ENCODE data around the gene CD3G. TPM values are rescaled to one million over a fixed set of nuclear protein-coding genes. Genes with fewer than 3 reads are reported as not detected.
A peak's percentile ranks its signal among the peaks of the same experiment; 100 is the strongest.

Gene CD3G
- total RNA-seq, 1 donor from 2014 or later = not detected

GRCh38 chr11:118373871-118374270 lies 29.7 kb downstream of the CD3G start:
- TF ChIP-seq CTCF (IDR thresholded peaks at IDR 0.05; ENCODE audit: unreplicated experiment) = no peak
- Mint-ChIP-seq H3K9me3 (ENCODE audit: unreplicated experiment) (no peaks in the 10 kb centered on the region), H3K27ac (ENCODE audit: unreplicated experiment) (no peak overlapping the region), H3K27me3 (ENCODE audit: unreplicated experiment) (no peaks in the 10 kb centered on the region), H3K36me3 (ENCODE audit: low read depth, unreplicated experiment) (peaks cover 42% of the 10 kb centered on the region), H3K4me3 (ENCODE audit: unreplicated experiment) (peak overlapping the region; percentile 51), H3K4me1 (ENCODE audit: unreplicated experiment) (no peaks in the 10 kb centered on the region)
- DNase-seq (ENCODE audit: low spot score) = no peak

DNA sequence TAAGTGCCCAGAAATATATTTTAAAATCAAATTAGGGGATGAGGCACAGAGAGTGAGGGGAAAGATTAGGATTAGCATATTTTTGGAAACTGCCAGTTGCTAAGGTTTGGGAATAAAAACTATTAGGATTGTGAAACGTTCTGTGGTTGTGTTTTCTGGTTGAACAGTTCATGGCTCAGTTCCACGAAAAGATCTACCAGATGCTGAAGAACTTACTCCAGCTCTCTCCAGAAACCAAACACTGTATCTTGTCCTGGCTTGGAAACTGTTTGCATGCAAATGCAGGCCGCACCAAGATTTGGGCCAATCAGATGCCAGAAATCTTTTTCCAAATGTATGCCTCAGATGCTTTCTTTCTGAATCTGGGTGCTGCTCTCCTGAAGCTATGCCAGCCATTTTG lies 30.6 kb downstream of the CD3G start:
- peaks cover 37% of the 10 kb centered on the region for H3K36me3 Mint-ChIP-seq (ENCODE audit: low read depth, unreplicated experiment)
- H3K4me3 Mint-ChIP-seq (ENCODE audit: unreplicated experiment) = no peak overlapping the region
- H3K4me1 Mint-ChIP-seq (ENCODE audit: unreplicated experiment) = no peaks in the 10 kb centered on the region
- TF ChIP-seq CTCF (IDR thresholded peaks at IDR 0.05; ENCODE audit: unreplicated experiment) = no peak
- no peaks in the 10 kb centered on the region for H3K27me3 Mint-ChIP-seq (ENCODE audit: unreplicated experiment)
- H3K27ac Mint-ChIP-seq (ENCODE audit: unreplicated experiment) = no peak overlapping the region
- DNase-seq (ENCODE audit: low spot score) = no peak
- no peaks in the 10 kb centered on the region for H3K9me3 Mint-ChIP-seq (ENCODE audit: unreplicated experiment)

- H3K27me3 Mint-ChIP-seq (ENCODE audit: unreplicated experiment) = peaks cover 1% of the 10 kb centered on the region
- TF ChIP-seq CTCF (IDR thresholded peaks at IDR 0.05; ENCODE audit: unreplicated experiment) = no peak
- H3K4me1 Mint-ChIP-seq (ENCODE audit: unreplicated experiment) = no peaks in the 10 kb centered on the region
- no peak overlapping the region for H3K4me3 Mint-ChIP-seq (ENCODE audit: unreplicated experiment)
- no peak for DNase-seq (ENCODE audit: low spot score)
- H3K9me3 Mint-ChIP-seq (ENCODE audit: unreplicated experiment) = no peaks in the 10 kb centered on the region
- peaks cover 33% of the 10 kb centered on the region for H3K36me3 Mint-ChIP-seq (ENCODE audit: low read depth, unreplicated experiment)
- no peak overlapping the region for H3K27ac Mint-ChIP-seq (ENCODE audit: unreplicated experiment)
Measured at GRCh38 chr11:118375978-118376377, 31.8 kb downstream of the CD3G start.

GRCh38 chr11:118379497-118379896 lies 35.4 kb downstream of the CD3G start:
- Mint-ChIP-seq H3K27me3 (ENCODE audit: unreplicated experiment) (peaks cover 1% of the 10 kb centered on the region), H3K9me3 (ENCODE audit: unreplicated experiment) (no peaks in the 10 kb centered on the region), H3K4me1 (ENCODE audit: unreplicated experiment) (no peaks in the 10 kb centered on the region), H3K4me3 (ENCODE audit: unreplicated experiment) (no peak overlapping the region), H3K36me3 (ENCODE audit: low read depth, unreplicated experiment) (peaks cover 23% of the 10 kb centered on the region), H3K27ac (ENCODE audit: unreplicated experiment) (no peak overlapping the region)
- no peak for TF ChIP-seq CTCF (IDR thresholded peaks at IDR 0.05; ENCODE audit: unreplicated experiment)
- no peak for DNase-seq (ENCODE audit: low spot score)

DNA sequence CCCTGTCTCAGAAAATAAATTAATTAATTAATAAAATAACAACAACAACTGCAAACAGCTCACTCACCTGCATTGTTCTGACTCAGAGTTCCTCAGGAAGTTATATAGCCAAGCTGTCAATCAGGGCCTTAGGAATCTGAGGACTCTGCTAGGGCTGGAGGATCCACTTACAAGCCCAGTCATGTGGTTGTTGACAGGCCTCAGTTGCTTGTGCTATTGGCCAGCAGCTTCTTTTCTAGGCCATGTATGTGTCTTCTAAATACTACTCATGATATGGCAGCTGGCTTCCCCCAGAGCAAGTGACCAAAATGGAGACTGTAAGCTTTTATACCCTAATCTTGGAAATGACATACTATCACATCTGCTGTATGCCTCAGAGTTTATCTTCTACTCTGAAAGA lies 36.4 kb downstream of the CD3G start:
- Mint-ChIP-seq H3K27ac (ENCODE audit: unreplicated experiment) (no peak overlapping the region), H3K4me1 (ENCODE audit: unreplicated experiment) (no peaks in the 10 kb centered on the region), H3K36me3 (ENCODE audit: low read depth, unreplicated experiment) (peaks cover 27% of the 10 kb centered on the region), H3K4me3 (ENCODE audit: unreplicated experiment) (no peak overlapping the region), H3K9me3 (ENCODE audit: unreplicated experiment) (no peaks in the 10 kb centered on the region), H3K27me3 (ENCODE audit: unreplicated experiment) (peaks cover 1% of the 10 kb centered on the region)
- no peak for DNase-seq (ENCODE audit: low spot score)
- no peak for TF ChIP-seq CTCF (IDR thresholded peaks at IDR 0.05; ENCODE audit: unreplicated experiment)
